ENCODE measurements around the gene JAK2. TPM values are rescaled to one million over a fixed set of nuclear protein-coding genes. Genes with fewer than 3 reads are reported as not detected.
A peak's percentile ranks its signal among the peaks of the same experiment; 100 is the strongest.
"Not testable (repeated sequence)": the region's sequence is repeated elsewhere in the genome, so short reads cannot be mapped to it uniquely, and the experiment has no call there.

JAK2 gene
- total RNA-seq, 2 experiments from 2014 or later: 20.6 to 27.0 TPM

DNA sequence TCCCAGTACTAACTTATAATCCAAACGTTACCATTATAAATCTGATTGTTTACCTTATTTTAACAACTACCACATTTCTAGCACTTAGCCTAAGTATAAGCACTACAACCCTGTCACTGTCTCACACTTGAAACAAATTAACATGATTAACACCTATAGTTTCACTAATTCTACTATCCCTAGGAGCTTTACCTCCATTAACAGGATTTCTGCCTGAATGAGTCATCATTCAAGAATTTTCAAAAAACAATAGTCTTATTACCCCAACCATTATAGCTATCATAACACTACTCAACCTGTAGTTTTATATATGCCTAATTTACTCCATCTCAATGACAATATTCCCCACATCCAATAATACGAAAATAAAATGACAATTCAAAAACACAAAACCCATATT is 110.7 kb downstream of the JAK2 start:
- Mint-ChIP-seq H3K27ac (no peak overlapping the region), H3K4me1 (no peaks in the 10 kb centered on the region), H3K4me3 (no peak overlapping the region), H3K9me3 (ENCODE audit: low read depth) (no peaks in the 10 kb centered on the region), H3K27me3 (no peaks in the 10 kb centered on the region), H3K36me3 (peaks cover 5% of the 10 kb centered on the region)
- CTCF ChIA-PET: no interaction called here
- ATAC-seq (no peak), DNase-seq (no peak)

DNA sequence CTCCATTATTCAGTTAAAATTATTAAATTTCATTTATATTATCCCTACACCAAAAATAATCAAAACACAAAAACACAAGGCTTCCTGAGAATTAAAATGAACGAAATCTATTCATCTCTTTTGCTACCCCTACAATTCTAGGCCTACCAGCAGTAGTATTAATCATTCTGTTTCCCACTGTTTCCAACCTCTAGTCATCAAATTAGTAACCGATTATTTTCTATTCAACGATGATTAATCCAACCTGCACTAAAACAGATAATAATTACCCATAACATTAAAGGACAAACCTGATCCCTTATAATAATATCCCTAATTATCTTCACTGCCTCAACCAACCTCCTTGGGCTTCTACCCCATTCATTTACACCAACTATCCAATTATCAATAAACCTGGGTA is 114.4 kb downstream of the JAK2 start:
- DNase-seq: no peak
- CTCF ChIA-PET: no interaction called here
- Mint-ChIP-seq H3K36me3 (peaks cover 34% of the 10 kb centered on the region), H3K4me3 (no peak overlapping the region), H3K4me1 (no peaks in the 10 kb centered on the region), H3K27ac (no peak overlapping the region), H3K9me3 (ENCODE audit: low read depth) (peaks cover 10% of the 10 kb centered on the region), H3K27me3 (no peaks in the 10 kb centered on the region)
- ATAC-seq: no peak

DNA sequence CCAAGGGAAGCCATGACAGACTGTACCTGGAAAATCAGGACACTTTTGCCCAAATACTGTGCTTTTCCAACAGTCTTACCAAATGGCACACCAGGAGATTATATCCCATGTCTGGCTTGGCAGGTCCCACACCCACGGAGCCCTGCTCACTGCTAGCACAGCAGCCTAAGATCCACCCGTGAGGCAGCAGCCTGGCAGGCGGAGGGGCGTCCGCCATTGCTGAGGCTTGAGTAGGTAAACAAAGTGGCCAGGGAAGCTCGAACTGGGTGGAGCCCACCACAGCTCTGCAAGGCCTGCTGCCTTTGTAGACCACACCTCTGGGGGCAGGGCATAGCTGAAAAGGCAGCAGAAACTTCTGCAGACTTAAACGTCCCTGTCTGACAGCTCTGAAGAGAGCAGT is 116.1 kb downstream of the JAK2 start:
- CTCF ChIA-PET; H3K27me3 Mint-ChIP-seq; H3K27ac Mint-ChIP-seq; DNase-seq; H3K4me1 Mint-ChIP-seq; H3K9me3 Mint-ChIP-seq (ENCODE audit: low read depth); H3K4me3 Mint-ChIP-seq; ATAC-seq: not testable (repeated sequence)
- H3K36me3 Mint-ChIP-seq: peaks cover 38% of the 10 kb centered on the region

DNA sequence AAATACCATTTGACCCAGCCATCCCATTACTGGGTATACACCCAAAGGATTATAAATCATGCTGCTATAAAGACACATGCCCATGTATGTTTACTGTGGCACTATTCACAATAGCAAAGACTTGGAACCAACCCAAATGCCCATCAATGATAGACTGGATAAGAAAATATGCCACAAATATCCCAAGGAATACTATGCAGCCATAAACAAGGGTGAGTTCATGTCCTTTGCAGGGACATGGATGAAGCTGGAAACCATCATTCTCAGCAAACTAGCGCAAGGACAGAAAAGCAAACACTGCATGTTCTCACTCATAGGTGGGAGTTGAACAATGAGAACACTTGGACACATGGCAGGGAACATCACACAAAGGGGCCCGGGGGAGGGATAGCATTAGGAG is 121.4 kb downstream of the JAK2 start:
- peaks cover 34% of the 10 kb centered on the region for H3K36me3 Mint-ChIP-seq
- H3K9me3 Mint-ChIP-seq (ENCODE audit: low read depth); CTCF ChIA-PET; DNase-seq; ATAC-seq; H3K4me3 Mint-ChIP-seq; H3K27ac Mint-ChIP-seq; H3K4me1 Mint-ChIP-seq; H3K27me3 Mint-ChIP-seq: not testable (repeated sequence)

DNA sequence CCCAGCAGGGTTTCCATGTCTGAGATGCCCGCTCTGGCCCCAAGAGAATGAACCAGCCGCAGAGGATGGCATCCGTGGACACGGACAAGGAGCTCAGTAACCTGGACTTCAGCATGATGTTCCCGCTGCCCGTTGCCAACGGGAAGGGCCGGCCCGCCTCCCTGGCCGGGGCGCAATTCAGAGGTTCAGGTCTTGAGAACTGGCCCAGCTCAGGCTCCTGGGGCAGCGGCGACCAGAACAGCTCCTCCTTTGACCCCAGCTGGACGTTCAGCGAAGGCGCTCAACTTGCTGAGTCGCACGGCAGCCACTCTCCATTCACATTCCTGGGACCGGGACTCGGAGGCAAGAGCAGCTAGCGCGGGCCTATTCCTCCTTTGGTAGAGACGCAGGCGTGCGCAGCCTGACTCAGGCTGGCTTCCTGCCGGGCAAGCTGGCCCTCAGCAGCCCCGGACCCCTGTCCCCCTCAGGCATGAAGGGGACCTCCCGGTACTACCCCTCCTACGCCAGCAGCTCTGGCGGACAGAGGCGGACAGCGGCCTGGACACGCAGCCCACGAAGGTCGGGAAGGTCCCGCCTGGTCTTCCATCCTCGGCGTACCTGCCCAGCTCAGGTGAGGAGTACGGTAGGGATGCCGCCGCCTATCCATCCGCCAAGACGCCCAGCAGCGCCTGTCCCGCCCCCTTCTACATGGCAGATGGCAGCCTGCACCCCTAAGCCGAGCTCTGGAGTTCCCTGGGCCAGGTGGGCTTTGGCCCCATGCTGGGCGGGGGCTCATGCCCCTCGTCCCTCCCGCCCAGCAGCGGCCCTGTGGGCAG is 126.0 kb downstream of the JAK2 start:
- H3K36me3 Mint-ChIP-seq: peaks cover 41% of the 10 kb centered on the region
- DNase-seq: no peak

DNA sequence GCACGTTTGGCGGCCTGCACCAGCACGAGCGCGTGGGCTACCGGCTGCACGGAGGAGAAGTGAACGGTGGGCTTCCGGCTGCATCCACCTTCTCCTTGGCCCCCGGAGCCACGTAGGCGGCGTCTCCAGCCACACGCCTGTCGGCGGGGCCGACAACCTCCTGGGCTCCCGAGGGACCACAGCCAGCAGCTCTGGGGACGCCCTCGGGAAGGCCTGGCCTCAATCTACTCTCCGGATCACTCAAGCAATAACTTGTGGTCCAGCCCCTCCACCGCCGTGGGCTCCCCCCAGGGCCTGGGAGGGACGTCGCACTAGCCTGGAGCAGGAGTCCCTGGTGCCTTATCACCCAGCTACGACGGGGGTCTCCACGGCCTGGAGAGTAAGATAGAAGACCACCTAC is 126.6 kb downstream of the JAK2 start:
- no peak for DNase-seq
- peaks cover 36% of the 10 kb centered on the region for H3K36me3 Mint-ChIP-seq
- CTCF ChIA-PET: no interaction called here

More for the DNA sequence above, 126.0 kb downstream of the JAK2 start:
- ATAC-seq: no peak
- CTCF ChIA-PET: no interaction called here
- Mint-ChIP-seq H3K9me3 (ENCODE audit: low read depth) (peaks cover 6% of the 10 kb centered on the region), H3K4me3 (no peak overlapping the region), H3K27me3 (no peaks in the 10 kb centered on the region), H3K27ac (no peak overlapping the region), H3K4me1 (no peaks in the 10 kb centered on the region)

DNA sequence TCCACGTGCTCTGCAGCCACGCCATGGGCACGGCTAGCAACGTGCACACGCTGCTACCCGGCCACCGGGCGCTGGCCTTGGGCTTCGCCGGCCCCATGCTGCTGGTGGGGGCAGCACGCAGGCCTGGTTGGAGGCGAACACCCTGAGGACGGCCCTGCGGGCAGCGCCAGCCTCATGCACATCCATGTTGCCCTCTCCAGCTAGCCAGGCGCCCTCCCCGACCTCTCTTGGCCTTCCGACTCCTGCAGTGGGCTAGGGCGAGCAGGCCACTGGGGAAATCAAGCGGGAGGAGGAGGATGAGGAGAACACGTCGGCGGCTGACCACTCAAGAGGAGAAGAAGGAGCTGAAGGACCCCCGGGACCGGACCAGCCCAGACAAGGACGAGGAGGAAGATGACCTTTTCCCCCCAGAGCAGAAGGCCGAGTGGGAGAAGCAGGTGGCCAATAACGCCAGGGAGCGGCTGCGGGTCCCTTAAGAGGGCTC is 127.1 kb downstream of the JAK2 start:
- H3K9me3 Mint-ChIP-seq (ENCODE audit: low read depth): peaks cover 6% of the 10 kb centered on the region
- no peak overlapping the region for H3K4me3 Mint-ChIP-seq
- DNase-seq: no peak
- CTCF ChIA-PET: no interaction called here
- no peaks in the 10 kb centered on the region for H3K4me1 Mint-ChIP-seq
- H3K36me3 Mint-ChIP-seq: peaks cover 36% of the 10 kb centered on the region
- ATAC-seq: no peak
- H3K27ac Mint-ChIP-seq: no peak overlapping the region
- H3K27me3 Mint-ChIP-seq: no peaks in the 10 kb centered on the region

More for the DNA sequence above, 126.6 kb downstream of the JAK2 start:
- no peak overlapping the region for H3K27ac Mint-ChIP-seq
- H3K27me3 Mint-ChIP-seq: no peaks in the 10 kb centered on the region
- no peak overlapping the region for H3K4me3 Mint-ChIP-seq
- ATAC-seq: no peak
- peaks cover 6% of the 10 kb centered on the region for H3K9me3 Mint-ChIP-seq (ENCODE audit: low read depth)
- H3K4me1 Mint-ChIP-seq: no peaks in the 10 kb centered on the region

DNA sequence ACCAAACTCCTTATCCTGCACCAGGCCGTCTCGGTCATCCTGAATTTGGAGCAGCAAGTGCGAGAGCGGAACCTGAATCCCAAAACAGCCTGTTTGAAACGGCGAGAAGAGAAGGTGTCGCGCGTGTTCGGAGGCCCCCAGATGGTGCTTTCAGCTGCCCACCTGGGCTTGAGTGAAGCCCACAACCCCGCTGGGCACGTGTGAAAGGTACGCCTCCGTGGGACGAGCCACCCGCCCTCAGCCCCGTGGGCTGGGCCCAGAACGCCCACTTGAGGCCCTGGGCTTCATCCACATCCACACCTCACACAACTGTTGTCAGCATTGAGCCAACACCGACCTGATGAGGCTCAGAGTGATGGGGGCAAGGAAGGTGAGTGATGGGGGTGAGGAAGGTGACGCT is 127.6 kb downstream of the JAK2 start:
- DNase-seq (no peak), ATAC-seq (no peak)
- Mint-ChIP-seq H3K9me3 (ENCODE audit: low read depth) (peaks cover 6% of the 10 kb centered on the region), H3K36me3 (peaks cover 35% of the 10 kb centered on the region), H3K4me3 (no peak overlapping the region), H3K27ac (no peak overlapping the region), H3K27me3 (no peaks in the 10 kb centered on the region), H3K4me1 (no peaks in the 10 kb centered on the region)
- CTCF ChIA-PET: interaction anchor here (0.7 kb wide), 1 partner anchor 11 kb away, joined by 3 read pairs; no protein-coding TSS in a partner anchor

DNA sequence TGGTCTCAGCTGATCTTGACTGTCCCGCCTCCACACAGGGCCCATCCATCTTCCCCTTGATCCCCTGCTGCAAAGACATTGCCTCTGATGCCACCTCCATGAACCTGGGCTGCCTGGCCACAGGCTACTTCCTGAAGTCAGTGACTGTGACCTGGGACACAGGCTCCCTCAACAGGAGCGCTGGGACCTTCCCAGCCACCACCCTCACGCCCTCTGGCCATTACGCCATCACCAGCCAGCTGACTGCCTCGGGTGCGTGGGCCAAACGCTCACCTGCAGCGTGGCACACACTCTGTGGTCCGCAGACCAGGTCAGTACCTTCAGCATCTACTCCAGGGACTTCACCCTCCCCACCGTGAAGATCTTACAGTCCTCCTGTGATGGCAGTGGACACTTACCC is 128.5 kb downstream of the JAK2 start:
- CTCF ChIA-PET: no interaction called here
- no peak for DNase-seq
- peaks cover 6% of the 10 kb centered on the region for H3K9me3 Mint-ChIP-seq (ENCODE audit: low read depth)
- peaks cover 35% of the 10 kb centered on the region for H3K36me3 Mint-ChIP-seq
- H3K4me1 Mint-ChIP-seq: no peaks in the 10 kb centered on the region
- H3K4me3 Mint-ChIP-seq: no peak overlapping the region
- no peaks in the 10 kb centered on the region for H3K27me3 Mint-ChIP-seq
- no peak overlapping the region for H3K27ac Mint-ChIP-seq
- no peak for ATAC-seq

DNA sequence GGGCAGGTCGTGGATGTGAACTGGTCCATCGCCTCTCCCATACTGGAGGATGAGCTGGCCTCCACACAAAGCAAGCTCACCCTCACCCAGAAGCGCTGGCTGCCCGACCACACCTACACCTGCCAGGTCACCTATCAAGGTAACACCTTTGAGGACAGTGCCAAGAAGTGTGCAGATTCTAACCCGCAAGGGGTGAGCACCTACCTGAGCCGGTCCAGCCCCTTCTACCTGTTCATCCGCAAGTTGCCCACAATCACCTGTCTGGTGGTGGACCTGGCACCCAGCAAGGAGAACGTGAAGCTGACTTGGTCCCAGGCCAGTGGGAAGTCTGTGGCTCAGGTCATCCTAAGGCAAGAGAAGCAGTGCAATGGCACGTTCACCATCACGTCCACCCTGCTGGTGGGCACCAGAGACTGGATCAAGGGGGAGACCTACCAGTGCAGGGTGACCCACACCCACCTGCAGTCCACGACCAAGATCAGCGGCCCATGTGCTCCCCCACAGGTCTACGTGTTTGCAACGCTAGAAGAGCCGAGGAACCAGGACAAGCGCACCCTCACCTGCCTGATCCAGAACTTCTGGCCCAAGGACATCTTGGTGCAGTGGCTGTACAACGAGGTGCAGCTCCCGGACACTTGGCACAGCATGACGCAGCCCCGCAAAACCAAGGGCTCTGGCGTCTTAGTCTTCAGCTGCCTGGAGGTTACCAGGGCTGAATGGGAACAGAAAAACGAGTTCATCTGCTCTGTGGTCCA is 129.1 kb downstream of the JAK2 start:
- H3K4me1 Mint-ChIP-seq: no peaks in the 10 kb centered on the region

DNA sequence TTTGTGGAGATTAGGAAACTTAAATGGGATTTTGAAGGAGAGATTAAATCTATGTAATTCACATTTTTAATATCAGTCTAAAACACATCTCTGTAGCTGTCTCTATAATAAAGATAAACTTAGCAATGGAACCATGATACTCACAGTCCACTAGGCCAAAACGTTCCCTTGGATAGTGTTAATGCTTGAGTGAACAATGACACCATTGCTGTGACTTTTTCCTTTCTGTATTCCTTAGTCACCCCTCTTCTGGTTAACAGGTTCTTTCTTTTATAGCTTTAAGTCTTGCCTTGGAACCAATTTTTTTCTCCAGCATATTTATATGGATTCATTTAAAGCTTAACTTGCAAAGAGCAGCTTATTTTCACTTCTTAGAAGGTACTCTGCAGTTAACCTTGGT is 137.0 kb downstream of the JAK2 start:
- H3K27ac Mint-ChIP-seq: no peak overlapping the region
- no peaks in the 10 kb centered on the region for H3K9me3 Mint-ChIP-seq (ENCODE audit: low read depth)
- H3K36me3 Mint-ChIP-seq: peaks cover 33% of the 10 kb centered on the region
- H3K4me1 Mint-ChIP-seq: no peaks in the 10 kb centered on the region
- ATAC-seq (no peak), DNase-seq (no peak)
- no peak overlapping the region for H3K4me3 Mint-ChIP-seq
- H3K27me3 Mint-ChIP-seq: no peaks in the 10 kb centered on the region
- CTCF ChIA-PET: no interaction called here

More for the DNA sequence above, 129.1 kb downstream of the JAK2 start:
- H3K36me3 Mint-ChIP-seq: peaks cover 35% of the 10 kb centered on the region
- DNase-seq (no peak), ATAC-seq (peak; percentile 20)
- no peak overlapping the region for H3K4me3 Mint-ChIP-seq
- no peak overlapping the region for H3K27ac Mint-ChIP-seq
- peaks cover 6% of the 10 kb centered on the region for H3K9me3 Mint-ChIP-seq (ENCODE audit: low read depth)
- H3K27me3 Mint-ChIP-seq: no peaks in the 10 kb centered on the region
- CTCF ChIA-PET: no interaction called here

DNA sequence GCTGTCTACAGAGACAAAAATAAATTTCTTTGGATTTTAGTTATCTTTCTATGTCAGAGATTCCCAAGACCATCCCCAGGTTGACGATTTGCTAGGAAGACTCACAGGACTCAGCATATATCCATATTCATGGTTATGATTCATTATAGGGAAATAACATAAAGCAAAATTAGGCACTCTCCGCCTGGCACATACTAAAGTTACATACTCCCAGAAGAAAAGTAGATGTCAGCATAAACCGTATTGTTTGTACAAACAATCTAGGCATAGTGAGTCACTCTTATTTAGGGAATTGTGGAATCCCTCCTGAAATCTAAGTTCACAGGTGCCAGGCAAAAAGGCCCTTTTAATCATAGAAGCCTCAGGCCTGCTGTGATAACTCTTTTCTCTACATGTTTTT is 137.4 kb downstream of the JAK2 start:
- CTCF ChIA-PET: no interaction called here
- H3K9me3 Mint-ChIP-seq (ENCODE audit: low read depth): no peaks in the 10 kb centered on the region
- H3K27ac Mint-ChIP-seq: no peak overlapping the region
- no peaks in the 10 kb centered on the region for H3K4me1 Mint-ChIP-seq
- ATAC-seq (no peak), DNase-seq (no peak)
- H3K36me3 Mint-ChIP-seq: peaks cover 33% of the 10 kb centered on the region
- H3K27me3 Mint-ChIP-seq: no peaks in the 10 kb centered on the region
- no peak overlapping the region for H3K4me3 Mint-ChIP-seq

DNA sequence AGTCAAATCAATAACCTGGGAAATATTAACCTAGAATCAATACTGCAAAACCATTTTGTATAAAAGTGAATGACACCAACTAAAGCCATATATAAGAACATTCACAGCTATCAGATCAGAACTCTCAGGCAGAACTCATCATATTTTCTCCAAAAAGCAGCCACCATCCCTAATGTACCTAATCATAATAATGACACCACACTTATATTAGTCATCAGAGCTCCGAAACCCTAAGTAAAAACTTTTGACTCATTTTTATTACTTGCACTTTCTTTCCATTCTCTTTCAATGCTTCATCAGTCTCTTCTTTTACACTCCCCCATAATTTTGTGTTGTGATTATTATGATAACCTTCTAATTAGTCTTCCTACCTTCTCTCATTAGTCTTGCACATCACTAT is 155.1 kb downstream of the JAK2 start:
- no peak for ATAC-seq
- CTCF ChIA-PET: no interaction called here
- Mint-ChIP-seq H3K36me3 (peaks cover 33% of the 10 kb centered on the region), H3K27me3 (no peaks in the 10 kb centered on the region), H3K9me3 (ENCODE audit: low read depth) (peaks cover 9% of the 10 kb centered on the region), H3K4me3 (no peak overlapping the region), H3K4me1 (no peaks in the 10 kb centered on the region), H3K27ac (no peak overlapping the region)
- DNase-seq: no peak

DNA sequence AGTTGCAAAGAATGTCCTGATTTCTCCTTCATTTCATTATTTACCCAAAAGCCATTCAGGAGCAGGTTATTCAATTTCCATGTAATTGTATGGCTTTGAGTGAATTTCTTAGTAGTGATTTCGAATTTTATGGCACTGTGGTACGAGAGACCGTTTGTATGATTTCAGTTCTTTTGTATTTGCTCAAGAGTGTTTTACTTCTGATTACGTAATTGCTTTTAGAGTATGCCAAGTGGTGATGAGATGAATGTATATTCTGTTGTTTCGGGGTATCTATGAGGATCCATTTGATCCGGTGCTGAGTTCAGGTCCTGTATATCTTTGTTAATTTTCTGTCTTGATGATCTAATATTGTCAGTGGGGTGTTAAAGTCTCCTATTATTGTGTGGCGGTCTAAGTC is 159.1 kb downstream of the JAK2 start:
- DNase-seq (no peak), ATAC-seq (no peak)
- no peak overlapping the region for H3K4me3 Mint-ChIP-seq
- no peaks in the 10 kb centered on the region for H3K27me3 Mint-ChIP-seq
- H3K9me3 Mint-ChIP-seq (ENCODE audit: low read depth): peaks cover 3% of the 10 kb centered on the region
- CTCF ChIA-PET: no interaction called here
- H3K27ac Mint-ChIP-seq: no peak overlapping the region
- H3K36me3 Mint-ChIP-seq: peaks cover 53% of the 10 kb centered on the region
- no peaks in the 10 kb centered on the region for H3K4me1 Mint-ChIP-seq
